Measurements from ENCODE around the gene SH3BP4. TPM values are rescaled to one million over a fixed set of nuclear protein-coding genes. Genes with fewer than 3 reads are reported as not detected.
A peak's percentile ranks its signal among the peaks of the same experiment; 100 is the strongest.
"Not testable (repeated sequence)": the region's sequence is repeated elsewhere in the genome, so short reads cannot be mapped to it uniquely, and the experiment has no call there.

Gene SH3BP4
- total RNA-seq, 1 experiment from 2014 or later = 28.2 TPM

- no peak for DNase-seq (ENCODE audit: extremely low read depth, low read depth)
These were observed 55.2 kb downstream of the SH3BP4 start for GRCh38 chr2:235006986-235007385.

GRCh38 chr2:235007664-235008457, 56.0 kb downstream of the SH3BP4 start:
- DNase-seq (ENCODE audit: extremely low read depth, low read depth) = no peak

DNA sequence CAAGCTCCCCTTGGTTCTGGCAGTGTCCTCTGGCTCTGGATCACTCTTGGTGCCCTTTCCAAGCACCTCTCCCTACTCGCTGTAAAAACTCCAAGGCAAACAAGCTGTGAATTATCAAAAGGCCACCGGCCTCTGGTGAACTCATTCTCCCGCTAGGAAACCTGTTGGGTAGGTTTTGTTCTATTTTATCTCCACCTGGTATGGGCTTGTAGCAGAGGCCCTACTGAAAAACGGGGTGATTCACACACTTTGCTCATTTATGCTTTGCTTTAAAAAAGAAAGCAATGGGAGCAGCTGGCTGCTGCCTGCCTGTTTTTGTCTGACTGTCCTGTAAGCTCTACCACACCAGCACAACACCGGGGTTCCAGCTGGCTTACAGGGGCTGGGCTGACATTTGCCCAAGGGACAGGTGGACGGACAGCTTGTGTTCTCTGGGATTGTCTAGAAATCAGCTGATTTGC, 56.8 kb downstream of the SH3BP4 start:
- no peak for DNase-seq (ENCODE audit: extremely low read depth, low read depth)

- DNase-seq (ENCODE audit: extremely low read depth, low read depth) = no peak
These were observed 57.3 kb downstream of the SH3BP4 start for GRCh38 chr2:235009081-235009480.

GRCh38 chr2:235010117-235010714, 58.4 kb downstream of the SH3BP4 start:
- DNase-seq (ENCODE audit: extremely low read depth, low read depth) = no peak

DNA sequence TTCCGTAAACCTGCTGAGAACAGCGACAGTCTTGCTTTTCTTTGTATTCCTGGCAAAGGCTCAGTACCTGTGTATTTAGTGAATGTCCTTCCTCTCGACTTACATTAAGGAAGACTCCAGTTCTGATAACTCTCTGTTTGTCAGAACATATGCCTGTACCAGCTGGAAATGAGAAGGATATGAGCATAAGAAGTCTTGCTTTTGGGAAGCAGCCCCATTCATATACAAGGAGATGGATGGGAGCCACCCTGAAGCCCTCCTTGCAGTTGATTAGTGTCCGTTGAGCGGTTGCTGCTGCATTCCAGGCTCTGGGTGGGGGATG, 59.8 kb downstream of the SH3BP4 start:
- DNase-seq (ENCODE audit: extremely low read depth, low read depth) = no peak

DNA sequence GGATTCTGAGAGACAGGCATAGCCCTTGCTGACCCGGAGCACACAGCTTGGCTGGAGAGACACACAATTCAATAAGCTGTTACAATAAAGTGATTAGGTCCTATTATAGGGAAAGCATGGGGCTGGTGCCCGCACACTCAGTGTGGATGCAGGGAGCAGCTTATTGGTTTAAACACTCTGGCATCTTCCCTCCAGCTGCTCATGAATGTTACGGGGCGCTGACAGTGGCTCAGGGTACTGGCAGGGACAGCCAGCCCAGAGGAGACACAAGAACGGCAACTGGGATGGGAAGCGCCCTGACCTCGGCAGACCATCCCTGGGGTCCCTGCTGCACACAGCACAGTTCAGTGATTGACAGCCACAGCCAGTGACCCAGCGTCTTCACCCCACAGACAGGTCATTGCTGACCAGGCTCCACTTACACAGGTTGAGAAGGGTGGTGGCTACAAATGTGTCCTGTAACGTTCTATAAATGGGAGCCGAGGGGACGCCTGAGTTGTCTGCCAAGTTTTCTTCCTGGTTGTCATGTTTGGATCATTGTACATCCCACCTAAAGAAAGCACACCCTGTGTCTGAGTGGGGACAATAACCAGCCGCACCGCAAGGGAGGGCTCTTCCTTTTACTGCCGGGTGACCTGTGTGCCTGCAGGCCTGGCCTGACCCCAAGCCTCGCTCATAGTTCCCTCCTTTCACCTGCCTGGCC, 60.3 kb downstream of the SH3BP4 start:
- DNase-seq (ENCODE audit: extremely low read depth, low read depth) = no peak

- DNase-seq (ENCODE audit: extremely low read depth, low read depth) = no peak
These were observed 65.6 kb downstream of the SH3BP4 start for GRCh38 chr2:235017441-235017840.

DNA sequence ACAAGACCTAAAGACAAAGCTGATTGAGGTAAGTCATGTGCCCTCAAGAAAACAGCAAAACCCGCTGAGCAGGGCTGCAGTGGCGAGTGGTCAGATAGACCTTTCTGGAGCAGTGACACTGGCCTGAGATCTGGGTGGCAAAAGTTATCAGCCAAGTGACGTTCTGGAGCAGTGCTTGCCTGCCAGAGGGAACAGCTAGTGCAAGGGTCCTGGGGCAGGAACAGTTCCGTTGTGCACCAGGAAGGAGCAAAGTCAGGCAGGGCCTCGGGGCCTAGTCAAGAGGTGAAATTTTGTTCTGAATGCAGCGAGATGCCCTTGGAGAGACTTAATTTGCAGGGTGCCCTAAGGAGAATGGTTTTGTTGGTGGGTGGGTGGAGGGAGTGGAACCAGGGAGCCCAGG, 67.0 kb downstream of the SH3BP4 start:
- no peak for DNase-seq (ENCODE audit: extremely low read depth, low read depth)

- not testable (repeated sequence) for DNase-seq (ENCODE audit: extremely low read depth, low read depth)
These were observed 68.3 kb downstream of the SH3BP4 start for GRCh38 chr2:235020141-235020540.

GRCh38 chr2:235021752-235022151, 69.9 kb downstream of the SH3BP4 start:
- DNase-seq (ENCODE audit: extremely low read depth, low read depth) = peak; percentile 41

GRCh38 chr2:235024191-235024860, 72.5 kb downstream of the SH3BP4 start:
- DNase-seq (ENCODE audit: extremely low read depth, low read depth) = no peak

DNA sequence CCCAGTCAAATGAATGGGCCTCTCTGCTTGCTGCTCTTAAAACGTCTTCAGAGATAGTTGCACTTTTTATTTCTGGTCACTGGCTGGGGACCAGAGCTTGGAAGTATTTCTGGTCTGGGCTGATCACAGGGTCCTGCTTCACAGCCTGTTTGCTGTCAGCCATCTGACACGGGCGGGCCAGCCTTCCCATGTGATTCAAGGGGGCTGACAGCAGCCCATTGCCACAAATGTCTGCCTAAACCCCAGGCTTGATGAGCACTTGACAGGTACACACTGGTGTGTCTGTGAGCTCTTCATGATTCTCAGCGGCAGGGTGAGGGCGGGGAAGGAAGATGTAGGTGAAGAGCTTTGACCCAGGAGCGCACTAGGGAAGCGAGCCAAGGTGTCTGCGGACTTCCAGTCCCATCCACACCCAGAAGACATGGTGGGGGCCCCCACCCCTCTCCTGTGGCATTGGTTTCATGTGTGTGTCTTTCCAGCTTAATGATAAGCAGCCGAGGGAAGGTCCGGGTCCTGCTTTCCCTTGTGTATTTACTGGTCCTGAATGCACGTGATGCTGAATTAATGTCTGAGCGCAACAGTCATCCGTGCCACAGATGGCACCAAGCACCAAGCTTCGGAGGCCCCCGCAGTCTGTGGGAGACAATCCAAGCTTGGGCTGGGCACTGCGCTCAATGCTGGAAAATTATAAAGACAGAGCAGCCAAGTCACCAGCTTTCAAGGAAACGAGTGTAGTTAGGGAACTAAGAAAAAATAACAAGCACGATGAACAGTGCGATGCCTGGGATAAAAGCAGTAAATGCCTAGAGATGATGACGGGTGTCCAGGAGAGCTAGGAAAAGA, 73.3 kb downstream of the SH3BP4 start:
- DNase-seq (ENCODE audit: extremely low read depth, low read depth) = no peak

- DNase-seq (ENCODE audit: extremely low read depth, low read depth) = peak; percentile 48
These were observed 74.2 kb downstream of the SH3BP4 start for GRCh38 chr2:235025800-235026536.

GRCh38 chr2:235026649-235027557, 75.1 kb downstream of the SH3BP4 start:
- peak; percentile 77 for DNase-seq (ENCODE audit: extremely low read depth, low read depth)

DNA sequence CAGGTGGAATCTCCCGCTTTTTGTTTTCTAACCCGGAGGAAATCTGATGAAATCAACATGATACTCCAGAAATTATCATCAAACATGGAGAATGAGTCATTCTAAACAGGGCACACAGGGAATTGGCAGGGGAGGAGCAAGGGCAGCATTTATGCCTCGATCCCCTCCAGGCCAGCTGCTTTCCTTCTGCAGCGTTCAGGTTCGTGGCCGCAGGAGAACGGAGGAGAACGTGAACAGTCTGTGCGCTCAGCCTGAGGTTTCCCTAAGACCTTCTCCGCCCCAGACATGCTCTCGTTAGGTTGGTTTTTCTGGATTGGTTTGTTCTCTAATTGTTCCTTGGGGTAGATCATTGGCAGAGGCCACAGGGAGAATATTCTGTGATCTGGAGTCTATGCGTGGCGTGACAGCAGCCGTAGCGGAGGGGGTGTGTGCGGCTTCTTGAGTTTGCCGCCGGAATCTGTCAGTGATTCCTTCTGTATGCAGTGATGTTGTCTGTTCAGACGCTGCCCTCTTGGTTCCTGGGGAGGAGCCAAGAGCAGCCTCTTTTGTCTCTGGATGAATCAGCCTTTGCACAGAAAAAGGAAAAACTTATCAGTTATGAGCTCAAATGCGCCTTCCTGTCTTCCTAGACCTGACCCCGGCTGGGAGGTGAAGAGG, 75.9 kb downstream of the SH3BP4 start:
- peak; percentile 89 for DNase-seq (ENCODE audit: extremely low read depth, low read depth)

DNA sequence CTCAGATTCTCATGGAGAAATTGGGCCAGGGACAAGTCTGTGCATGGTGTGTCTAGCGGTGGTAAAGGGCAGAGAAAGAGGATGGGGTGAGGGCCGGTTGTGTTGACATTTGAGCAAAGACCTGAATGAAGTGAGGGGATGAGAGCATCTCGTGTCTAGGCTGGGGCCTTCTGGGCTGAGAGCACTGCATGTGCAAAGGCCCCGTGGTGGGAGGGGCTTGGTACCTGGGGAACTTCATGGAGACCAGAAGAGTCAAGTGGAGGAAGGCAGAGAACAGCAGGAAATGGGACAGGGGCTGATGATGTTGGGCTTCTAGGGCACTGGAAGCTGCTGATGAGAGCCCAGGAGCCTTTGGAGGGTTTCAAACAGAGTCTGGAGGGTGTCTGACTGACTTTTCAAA, 76.8 kb downstream of the SH3BP4 start:
- no peak for DNase-seq (ENCODE audit: extremely low read depth, low read depth)

DNA sequence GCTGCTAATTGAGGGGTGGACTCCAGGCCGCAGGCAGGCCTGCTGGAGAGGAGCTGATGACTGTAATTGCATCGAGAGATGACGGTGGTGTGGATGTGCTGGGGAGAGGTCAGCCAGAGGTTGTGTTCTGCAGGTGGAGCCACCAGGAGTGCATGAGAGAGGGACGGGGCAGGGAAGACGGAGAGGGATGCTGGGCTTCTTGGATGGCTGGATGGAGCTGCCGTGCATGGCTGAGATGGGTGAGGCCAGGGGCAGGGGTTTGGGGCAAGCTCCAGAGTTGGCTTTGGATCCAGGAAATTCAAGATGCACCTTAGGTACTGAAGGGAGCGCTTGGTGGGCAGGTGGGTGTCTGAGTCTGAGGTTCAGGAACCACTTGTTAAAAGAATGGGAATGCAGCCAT, 77.2 kb downstream of the SH3BP4 start:
- no peak for DNase-seq (ENCODE audit: extremely low read depth, low read depth)

All from NCI-H460 (cell line).